ENCODE results near the gene CHADL.

The CHADL gene

DNA sequence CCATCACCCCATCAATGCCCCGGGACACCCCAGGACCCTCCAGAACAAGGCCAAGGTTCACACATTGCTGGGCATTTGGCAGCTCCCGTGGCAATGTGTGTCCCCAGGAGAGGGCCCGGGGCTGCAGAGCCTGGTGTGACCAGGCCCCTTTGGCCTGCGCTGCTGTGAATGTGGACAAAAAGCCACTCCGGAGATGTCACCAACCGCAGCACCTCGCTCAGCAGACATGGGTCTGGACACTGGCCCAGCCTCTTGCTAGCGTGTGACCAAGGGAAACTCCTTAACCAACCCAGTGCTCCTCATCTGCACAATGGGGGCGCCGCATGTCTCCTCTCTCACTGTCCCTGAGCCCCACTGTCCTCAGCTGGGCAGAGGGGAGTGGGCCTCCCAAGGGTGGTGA, 8.0 kb upstream of the CHADL start:
- no peaks in the 10 kb centered on the region for H3K4me1 ChIP-seq
- no peaks in the 10 kb centered on the region for H3K9me3 ChIP-seq
- no peak for TF ChIP-seq CTCF (IDR thresholded peaks at IDR 0.05)
- intact Hi-C loops (cut with DNase I; ENCODE audit: low total_unique reads), result no loop called here
- H3K36me3 ChIP-seq, result peaks cover 65 to 92% (median 86%) of the 10 kb centered on the region in 3 donors
- no peak for DNase-seq
- H3K27ac ChIP-seq, result no peak overlapping the region
- H3K27me3 ChIP-seq, result no peaks in the 10 kb centered on the region
- H3K4me3 ChIP-seq, result no peak overlapping the region

- no peak overlapping the region for H3K27ac ChIP-seq
Observed at GRCh38 chr22:41248314-41248713, 7.6 kb upstream of the CHADL start.

DNA sequence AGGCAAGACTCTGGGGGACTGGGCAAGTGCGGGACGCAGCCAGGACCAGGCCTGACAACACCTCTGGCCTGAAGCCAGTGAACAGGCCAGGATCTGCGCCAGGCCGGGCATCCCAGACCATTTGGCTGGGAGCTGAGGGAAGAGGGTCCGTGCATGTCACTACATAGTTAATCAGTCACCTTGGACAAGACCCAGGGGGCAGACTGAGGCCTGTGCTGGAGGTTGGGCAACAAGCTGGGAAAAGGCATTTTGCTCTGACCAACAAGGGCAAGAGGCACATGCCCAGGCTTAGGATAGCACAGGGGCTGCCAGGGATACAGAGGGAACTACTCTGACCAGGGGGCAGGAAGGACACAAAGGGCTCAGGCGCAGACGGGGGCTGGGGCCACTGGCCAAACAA, 7.0 kb upstream of the CHADL start:
- Histone ChIP-seq H3K9me3 (no peaks in the 10 kb centered on the region), H3K27me3 (no peaks in the 10 kb centered on the region), H3K4me1 (no peaks in the 10 kb centered on the region), H3K27ac (no peak overlapping the region), H3K36me3 (peaks cover 55 to 91% (median 76%) of the 10 kb centered on the region in 3 donors), H3K4me3 (no peak overlapping the region)
- no peak for TF ChIP-seq CTCF (IDR thresholded peaks at IDR 0.05)
- intact Hi-C loops (cut with DNase I; ENCODE audit: low total_unique reads), result no loop called here
- no peak for DNase-seq

More at GRCh38 chr22:41248314-41248713, 7.6 kb upstream of the CHADL start:
- Histone ChIP-seq H3K9me3 (no peaks in the 10 kb centered on the region), H3K4me3 (no peak overlapping the region), H3K36me3 (peaks cover 61 to 91% (median 82%) of the 10 kb centered on the region in 3 donors), H3K4me1 (no peaks in the 10 kb centered on the region), H3K27me3 (no peaks in the 10 kb centered on the region)
- no peak for DNase-seq
- intact Hi-C loops (cut with DNase I; ENCODE audit: low total_unique reads), result no loop called here
- TF ChIP-seq CTCF (IDR thresholded peaks at IDR 0.05), result no peak

GRCh38 chr22:41245917-41246499, 5.3 kb upstream of the CHADL start:
- H3K27me3 ChIP-seq, result no peaks in the 10 kb centered on the region
- no peak for TF ChIP-seq CTCF (IDR thresholded peaks at IDR 0.05)
- H3K4me1 ChIP-seq, result no peaks in the 10 kb centered on the region
- peaks cover 44 to 77% (median 61%) of the 10 kb centered on the region in 3 donors for H3K36me3 ChIP-seq
- no peak overlapping the region for H3K4me3 ChIP-seq
- no peak overlapping the region for H3K27ac ChIP-seq
- DNase-seq, result no peak
- H3K9me3 ChIP-seq, result no peaks in the 10 kb centered on the region
- intact Hi-C loops (cut with DNase I; ENCODE audit: low total_unique reads), result no loop called here

- peaks cover 0 to 3% (median under 1%) of the 10 kb centered on the region in 4 donors for H3K4me1 ChIP-seq
- H3K27ac ChIP-seq, result no peak overlapping the region
- intact Hi-C loops (cut with DNase I; ENCODE audit: low total_unique reads), result no loop called here
- H3K36me3 ChIP-seq, result peaks cover 19 to 50% (median 34%) of the 10 kb centered on the region in 3 donors
- no peak for TF ChIP-seq CTCF (IDR thresholded peaks at IDR 0.05)
- no peak overlapping the region for H3K4me3 ChIP-seq
- H3K27me3 ChIP-seq, result no peaks in the 10 kb centered on the region
- H3K9me3 ChIP-seq, result no peaks in the 10 kb centered on the region
- no peak for DNase-seq
Observed at GRCh38 chr22:41243361-41243760, 2.6 kb upstream of the CHADL start.

Measured in tibial artery (tissue), 4 donors.